Fibroblast of the conjunctiva (primary cell): ENCODE measurements around the gene SMIM28.

Source experiments
- DNase-seq: peaks from one replicate; pipeline ENCODE4 v3.0.0-alpha.2; 2010; ENCODE audit warnings: low read depth

Gene SMIM28

GRCh38 chr6:138374230-138374629, 3.5 kb upstream of the SMIM28 start:
- DNase-seq: no peak

GRCh38 chr6:138374815-138375214, 2.9 kb upstream of the SMIM28 start:
- DNase-seq: no peak

GRCh38 chr6:138377042-138377441, 663 bp upstream of the SMIM28 start:
- no peak for DNase-seq

- DNase-seq: no peak
Measured at GRCh38 chr6:138378463-138378862, 758 bp downstream of the SMIM28 start.

GRCh38 chr6:138382498-138383265, 5.0 kb downstream of the SMIM28 start:
- no peak for DNase-seq

GRCh38 chr6:138383776-138384175, 6.1 kb downstream of the SMIM28 start:
- no peak for DNase-seq

- no peak for DNase-seq
Measured at GRCh38 chr6:138386897-138387296, 9.2 kb downstream of the SMIM28 start.

- no peak for DNase-seq
Measured at GRCh38 chr6:138387577-138388368, 10.1 kb downstream of the SMIM28 start.

GRCh38 chr6:138389551-138389950, 11.8 kb downstream of the SMIM28 start:
- no peak for DNase-seq

- no peak for DNase-seq
Measured at GRCh38 chr6:138393871-138394783, 16.4 kb downstream of the SMIM28 start.

- no peak for DNase-seq
Measured at GRCh38 chr6:138396709-138397108, 19.0 kb downstream of the SMIM28 start.

GRCh38 chr6:138397128-138398122, 19.7 kb downstream of the SMIM28 start:
- DNase-seq: no peak

GRCh38 chr6:138400326-138400725, 22.6 kb downstream of the SMIM28 start:
- no peak for DNase-seq

GRCh38 chr6:138401960-138402837, 24.5 kb downstream of the SMIM28 start:
- DNase-seq: no peak

GRCh38 chr6:138402838-138403187, 25.1 kb downstream of the SMIM28 start:
- no peak for DNase-seq

GRCh38 chr6:138403324-138403800, 25.7 kb downstream of the SMIM28 start:
- no peak for DNase-seq

- DNase-seq: peak; percentile 73
Measured at GRCh38 chr6:138403801-138404665, 26.3 kb downstream of the SMIM28 start, which contains the start of gene HEBP2. Gene HEBP2 (plus strand): TSS chr6:138404223. CDS start chr6:138404496, 273 bp downstream.

GRCh38 chr6:138404666-138405337, 27.1 kb downstream of the SMIM28 start:
- no peak for DNase-seq
